ENCODE results near the gene CFAP90. TPM values are rescaled to one million over a fixed set of nuclear protein-coding genes. Genes with fewer than 3 reads are reported as not detected.

CFAP90 gene
- total and polyA plus RNA-seq, 8 donors: 0.61 to 7.4 (median 1.2) TPM

DNA sequence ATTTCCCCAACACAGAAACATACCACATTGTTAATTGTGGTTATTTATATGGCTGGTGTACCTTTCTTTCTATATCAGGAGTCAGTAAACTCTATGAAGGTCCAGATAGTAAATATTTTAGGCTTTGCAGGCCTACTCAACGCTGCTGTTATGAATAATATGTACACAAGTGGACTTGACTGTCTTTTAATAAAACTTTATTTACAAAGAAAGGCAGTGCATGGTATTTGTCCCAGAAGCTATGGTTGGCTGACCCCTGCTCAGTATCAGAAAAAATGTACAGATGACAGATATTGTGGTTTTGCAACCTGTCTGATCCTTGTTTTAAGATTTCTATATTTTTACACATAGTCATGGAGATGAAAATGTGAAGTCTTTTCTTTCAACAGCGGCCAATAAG is 23.7 kb upstream of the CFAP90 start:
- H3K27me3 ChIP-seq: no peaks in the 10 kb centered on the region
- H3K4me3 ChIP-seq: no peak overlapping the region
- no peak overlapping the region for H3K27ac ChIP-seq
- intact Hi-C loops (cut with DNase I): no loop called here
- FAIRE-seq (no peak), DNase-seq (no peak), ATAC-seq (no peak)
- H3K36me3 ChIP-seq: peaks cover 0 to 23% (median 8%) of the 10 kb centered on the region in 3 donors
- H3K4me1 ChIP-seq: peaks cover 11 to 20% (median 19%) of the 10 kb centered on the region in 3 donors
- TF ChIP-seq, protein P1, sequence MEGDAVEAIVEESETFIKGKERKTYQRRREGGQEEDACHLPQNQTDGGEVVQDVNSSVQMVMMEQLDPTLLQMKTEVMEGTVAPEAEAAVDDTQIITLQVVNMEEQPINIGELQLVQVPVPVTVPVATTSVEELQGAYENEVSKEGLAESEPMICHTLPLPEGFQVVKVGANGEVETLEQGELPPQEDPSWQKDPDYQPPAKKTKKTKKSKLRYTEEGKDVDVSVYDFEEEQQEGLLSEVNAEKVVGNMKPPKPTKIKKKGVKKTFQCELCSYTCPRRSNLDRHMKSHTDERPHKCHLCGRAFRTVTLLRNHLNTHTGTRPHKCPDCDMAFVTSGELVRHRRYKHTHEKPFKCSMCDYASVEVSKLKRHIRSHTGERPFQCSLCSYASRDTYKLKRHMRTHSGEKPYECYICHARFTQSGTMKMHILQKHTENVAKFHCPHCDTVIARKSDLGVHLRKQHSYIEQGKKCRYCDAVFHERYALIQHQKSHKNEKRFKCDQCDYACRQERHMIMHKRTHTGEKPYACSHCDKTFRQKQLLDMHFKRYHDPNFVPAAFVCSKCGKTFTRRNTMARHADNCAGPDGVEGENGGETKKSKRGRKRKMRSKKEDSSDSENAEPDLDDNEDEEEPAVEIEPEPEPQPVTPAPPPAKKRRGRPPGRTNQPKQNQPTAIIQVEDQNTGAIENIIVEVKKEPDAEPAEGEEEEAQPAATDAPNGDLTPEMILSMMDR (IDR thresholded peaks at IDR 0.05): no peak
- 95 to 96% methylated on average over 2 of the region's 2 CpGs for WGBS, 2 donors
- H3K9me3 ChIP-seq: no peaks in the 10 kb centered on the region

DNA sequence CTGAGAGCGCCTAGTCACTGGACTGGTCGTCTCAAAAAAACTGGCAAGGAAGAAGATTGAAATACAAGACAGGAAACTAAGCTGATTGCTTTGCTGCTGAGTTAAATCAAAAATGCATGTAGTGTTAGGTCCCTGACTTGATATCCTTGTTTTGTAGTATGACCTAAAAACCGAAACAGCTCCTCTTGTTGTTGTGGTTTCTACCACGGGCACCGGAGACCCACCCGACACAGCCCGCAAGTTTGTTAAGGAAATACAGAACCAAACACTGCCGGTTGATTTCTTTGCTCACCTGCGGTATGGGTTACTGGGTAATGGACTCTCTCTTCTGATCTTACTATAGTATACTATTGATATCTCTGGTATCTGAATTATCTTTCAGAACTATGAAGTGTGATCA is 22.3 kb upstream of the CFAP90 start:
- peaks cover 0 to 22% (median 8%) of the 10 kb centered on the region in 3 donors for H3K36me3 ChIP-seq
- intact Hi-C loops (cut with DNase I): no loop called here
- ATAC-seq: no peak
- peaks cover 8 to 15% (median 10%) of the 10 kb centered on the region in 3 donors for H3K4me1 ChIP-seq
- no peaks in the 10 kb centered on the region for H3K27me3 ChIP-seq
- TF ChIP-seq, protein P1 (IDR thresholded peaks at IDR 0.05): no peak
- DNase-seq: no peak
- H3K4me3 ChIP-seq: no peak overlapping the region
- H3K27ac ChIP-seq: no peak overlapping the region
- WGBS, 2 donors: 90 to 93% methylated on average over 9 of the region's 9 CpGs
- no peaks in the 10 kb centered on the region for H3K9me3 ChIP-seq
- no peak for FAIRE-seq

DNA sequence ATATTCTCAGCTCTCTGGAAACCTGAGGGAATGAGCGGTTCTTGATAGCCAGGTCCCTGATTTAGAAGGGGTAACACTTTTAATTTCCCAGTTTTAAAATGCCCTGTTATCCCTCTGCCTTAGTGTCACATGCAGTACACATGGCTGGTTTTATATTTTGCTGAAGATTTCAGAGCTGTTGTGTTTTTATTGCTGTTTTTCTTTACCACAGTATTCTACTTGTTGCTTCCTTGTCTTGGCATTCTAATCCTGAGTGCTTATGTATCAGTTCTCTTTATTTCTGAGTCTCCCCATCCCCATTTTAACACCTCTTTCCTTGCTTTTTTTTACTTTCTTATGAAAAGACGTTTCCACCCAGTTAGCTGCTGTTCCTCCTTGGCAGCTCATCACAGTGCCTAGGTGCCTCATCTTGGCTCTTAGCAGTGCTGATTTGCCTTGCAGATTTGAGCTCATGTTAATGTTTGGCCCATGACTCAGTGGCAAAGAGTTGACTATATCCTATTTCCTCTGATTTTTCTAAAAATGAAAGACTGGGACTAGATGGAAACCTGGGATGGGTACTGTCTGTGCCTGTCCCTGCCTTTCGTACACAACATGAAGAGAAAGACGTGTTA is 21.7 kb upstream of the CFAP90 start:
- Histone ChIP-seq H3K4me1 (peaks cover 11 to 19% (median 11%) of the 10 kb centered on the region in 3 donors), H3K4me3 (no peak overlapping the region), H3K9me3 (no peaks in the 10 kb centered on the region), H3K27ac (no peak overlapping the region), H3K27me3 (no peaks in the 10 kb centered on the region), H3K36me3 (peaks cover 0 to 17% (median 6%) of the 10 kb centered on the region in 3 donors)
- DNase-seq: no peak
- FAIRE-seq: no peak
- intact Hi-C loops (cut with DNase I): no loop called here
- ATAC-seq: no peak
- 78 to 83% methylated on average over 4 of the region's 4 CpGs for WGBS, 2 donors
- TF ChIP-seq, protein P1 (IDR thresholded peaks at IDR 0.05): no peak

DNA sequence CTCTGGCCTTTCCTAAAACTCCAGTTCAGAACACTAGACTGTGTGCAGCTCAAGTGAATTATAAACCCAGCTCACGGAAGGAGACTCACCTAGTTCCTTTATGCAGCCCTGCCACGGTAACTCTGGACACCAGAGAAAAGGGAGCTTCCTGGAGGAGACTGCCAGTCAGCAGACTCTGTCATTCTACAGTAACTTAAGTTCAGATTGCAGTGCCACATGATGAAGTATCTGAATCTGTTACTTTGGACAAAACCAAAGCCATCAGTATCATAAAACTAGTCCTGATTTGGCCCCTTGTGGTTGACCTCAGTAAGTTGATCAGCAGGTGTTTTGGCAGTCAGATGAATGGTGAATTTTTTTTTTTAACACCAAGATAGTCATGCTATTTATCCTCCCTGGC is 20.7 kb upstream of the CFAP90 start:
- DNase-seq (no peak), ATAC-seq (no peak), FAIRE-seq (no peak)
- intact Hi-C loops (cut with DNase I): no loop called here
- Histone ChIP-seq H3K4me1 (peaks cover 14 to 19% (median 14%) of the 10 kb centered on the region in 3 donors), H3K36me3 (peaks cover 0 to 16% (median 6%) of the 10 kb centered on the region in 3 donors), H3K27ac (no peak overlapping the region), H3K4me3 (no peak overlapping the region), H3K9me3 (no peaks in the 10 kb centered on the region), H3K27me3 (no peaks in the 10 kb centered on the region)
- TF ChIP-seq, protein P1 (IDR thresholded peaks at IDR 0.05): no peak
- 72 to 75% methylated on average over 2 of the region's 2 CpGs for WGBS, 2 donors

DNA sequence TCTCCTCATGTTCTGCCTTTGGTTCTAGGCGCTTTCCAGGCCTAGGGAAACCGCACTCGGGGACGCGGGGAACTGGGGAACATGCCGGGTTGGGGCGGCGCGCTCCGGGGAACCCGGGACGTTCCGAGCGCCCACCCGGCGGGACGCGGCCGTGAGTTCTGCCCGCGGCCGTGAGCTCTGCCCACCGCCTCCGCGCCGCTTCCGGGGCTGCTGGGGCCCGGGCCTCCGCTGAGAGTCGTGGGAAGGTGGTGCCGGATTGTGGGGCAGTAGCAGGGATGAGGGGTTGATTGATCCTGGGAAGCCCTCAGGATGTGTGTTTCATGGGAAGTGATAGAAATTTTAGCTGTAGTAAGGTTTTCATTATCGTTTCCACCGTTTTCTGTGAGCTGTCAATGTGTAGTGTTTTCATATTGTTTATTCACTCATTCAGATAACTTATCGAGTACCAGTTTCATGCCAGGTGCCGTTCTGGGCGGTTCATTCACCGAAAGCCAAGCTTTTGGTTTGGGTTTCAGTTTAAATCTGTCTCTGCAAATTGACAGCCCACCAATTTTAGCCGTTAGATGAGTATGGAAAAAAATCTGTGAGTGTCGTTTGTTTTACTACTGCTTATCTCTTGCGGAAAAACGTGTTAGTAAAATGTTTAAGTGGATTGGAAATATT is 18.7 kb upstream of the CFAP90 start:
- 1% methylated on average over 41 of the region's 41 CpGs for WGBS, 2 donors
- no peaks in the 10 kb centered on the region for H3K36me3 ChIP-seq
- peaks cover 14 to 19% (median 14%) of the 10 kb centered on the region in 3 donors for H3K4me1 ChIP-seq
- no peaks in the 10 kb centered on the region for H3K9me3 ChIP-seq
- intact Hi-C loops (cut with DNase I): no loop called here
- H3K27me3 ChIP-seq: no peaks in the 10 kb centered on the region
- peak overlapping the region; percentile 72 to 95 (median 89) for H3K4me3 ChIP-seq
- TF ChIP-seq, protein P1 (IDR thresholded peaks at IDR 0.05): no peak
- FAIRE-seq: no peak
- H3K27ac ChIP-seq: peak overlapping the region; percentile 57 to 78 (median 68)
- ATAC-seq: peak; percentile 55 to 71 (median 67)
- peak in 1 of 6 donors; percentile 12 for DNase-seq

Data from pancreas (tissue), 10 donors.